ENCODE measurements around the gene DLG4. TPM values are rescaled to one million over a fixed set of nuclear protein-coding genes. Genes with fewer than 3 reads are reported as not detected.

DLG4 gene
- total RNA-seq, 1 experiment from 2014 or later = 38.3 TPM

- Histone ChIP-seq H3T11ph (ENCODE audit: low read length) (no peak overlapping the region), H3K9me3 (ENCODE audit: control insufficient read depth, low read depth, low read length) (no peaks in the 10 kb centered on the region), H3K79me1 (ENCODE audit: insufficient read depth, low read depth, low read length, poor library complexity, severe bottlenecking) (peaks cover 13% of the 10 kb centered on the region), H2BK12ac (ENCODE audit: insufficient read length, low read depth, low read length) (no peak overlapping the region), H3K27ac (ENCODE audit: insufficient read length, low read depth, low read length) (no peak overlapping the region), H4K20me1 (ENCODE audit: control insufficient read depth, insufficient read depth, insufficient read length) (no peaks in the 10 kb centered on the region), H4K8ac (replicated peaks; ENCODE audit: insufficient read length, low read depth, low read length) (no peak overlapping the region), H4K5ac (ENCODE audit: insufficient read length, low read depth, low read length) (no peak overlapping the region), H2AFZ (ENCODE audit: low read length) (no peak overlapping the region), H2BK120ac (ENCODE audit: low read depth, low read length, poor library complexity, severe bottlenecking) (no peak overlapping the region), H3K18ac (ENCODE audit: insufficient read length, low read depth, low read length) (no peak overlapping the region), H3K23me2 (ENCODE audit: insufficient read length, low read depth, low read length, poor library complexity, severe bottlenecking) (peaks cover 3% of the 10 kb centered on the region), H2BK20ac (ENCODE audit: low read depth, low read length, poor library complexity, severe bottlenecking) (no peak overlapping the region), H2AK5ac (ENCODE audit: insufficient read length, low read length) (no peak overlapping the region), H3K4me1 (ENCODE audit: insufficient read depth, low read length) (no peaks in the 10 kb centered on the region), H3K4ac (ENCODE audit: low read depth, low read length) (no peak overlapping the region), H3K4me2 (ENCODE audit: insufficient read depth, insufficient read length, low read length) (no peak overlapping the region), H4K91ac (ENCODE audit: insufficient read length, low read depth, low read length) (no peak overlapping the region), H3K23ac (ENCODE audit: insufficient read length, low read depth, low read length) (no peak overlapping the region), H3K9ac (ENCODE audit: extremely low read depth, insufficient read length, low read length) (no peak overlapping the region), H3K79me2 (ENCODE audit: insufficient read depth, low read length) (peaks cover 15% of the 10 kb centered on the region; the same call in 1 of the 2 replicates), H3K56ac (ENCODE audit: insufficient read length, low read depth, low read length) (no peak overlapping the region), H2BK15ac (ENCODE audit: low read depth, low read length) (no peak overlapping the region), H3K27me3 (ENCODE audit: insufficient read depth, low read length) (no peaks in the 10 kb centered on the region), H2BK5ac (ENCODE audit: insufficient read length, low read length) (no peak overlapping the region), H3K14ac (ENCODE audit: insufficient read depth, low read length) (no peak overlapping the region)
- H3K4me3 Mint-ChIP-seq = no peak overlapping the region; a peak in 1 of 5 replicates
- no peaks in the 10 kb centered on the region for H3K9me3 Mint-ChIP-seq
- DNase-seq = no peak
- peaks cover 16 to 18% of the 10 kb centered on the region in 2 experiments for H3K4me1 Mint-ChIP-seq
- H3K27ac Mint-ChIP-seq = 0 out of 7 replicates have a peak overlapping the region, but pooled peaks of 1 of the 3 experiments have one; percentile 40
- WGBS (ENCODE audit: extremely low coverage, insufficient read length, low lambda C conversion rate) = no CpG with 5 or more reads among the region's 14 CpGs
- H3K36me3 Mint-ChIP-seq (ENCODE audit: insufficient read depth in 1 of 3, low read depth in 3 of 3) = peaks cover 37 to 72% (median 66%) of the 10 kb centered on the region in 3 experiments; a peak in 6 of 7 replicates
- TF ChIP-seq, protein P1, sequence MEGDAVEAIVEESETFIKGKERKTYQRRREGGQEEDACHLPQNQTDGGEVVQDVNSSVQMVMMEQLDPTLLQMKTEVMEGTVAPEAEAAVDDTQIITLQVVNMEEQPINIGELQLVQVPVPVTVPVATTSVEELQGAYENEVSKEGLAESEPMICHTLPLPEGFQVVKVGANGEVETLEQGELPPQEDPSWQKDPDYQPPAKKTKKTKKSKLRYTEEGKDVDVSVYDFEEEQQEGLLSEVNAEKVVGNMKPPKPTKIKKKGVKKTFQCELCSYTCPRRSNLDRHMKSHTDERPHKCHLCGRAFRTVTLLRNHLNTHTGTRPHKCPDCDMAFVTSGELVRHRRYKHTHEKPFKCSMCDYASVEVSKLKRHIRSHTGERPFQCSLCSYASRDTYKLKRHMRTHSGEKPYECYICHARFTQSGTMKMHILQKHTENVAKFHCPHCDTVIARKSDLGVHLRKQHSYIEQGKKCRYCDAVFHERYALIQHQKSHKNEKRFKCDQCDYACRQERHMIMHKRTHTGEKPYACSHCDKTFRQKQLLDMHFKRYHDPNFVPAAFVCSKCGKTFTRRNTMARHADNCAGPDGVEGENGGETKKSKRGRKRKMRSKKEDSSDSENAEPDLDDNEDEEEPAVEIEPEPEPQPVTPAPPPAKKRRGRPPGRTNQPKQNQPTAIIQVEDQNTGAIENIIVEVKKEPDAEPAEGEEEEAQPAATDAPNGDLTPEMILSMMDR (conservative IDR thresholded peaks at IDR 0.05) = no peak
- no peaks in the 10 kb centered on the region for H3K27me3 Mint-ChIP-seq (ENCODE audit: low read depth)
Observed at GRCh38 chr17:7228920-7229319, 9.3 kb upstream of the DLG4 start.

All from H9 (cell line).